Dendritic cell treated with granulocyte-macrophage colony-stimulating factor and Interleukin-4, amounts not matched to agents 40 ng/mL and 50 ng/mL, for 4 days (primary cell): ENCODE measurements around the gene ERGIC1.
A peak's percentile ranks its signal among the peaks of the same experiment; 100 is the strongest.

Experiments
- H3K27ac Mint-ChIP-seq: one replicate; pipeline ENCODE4 v1.8.0; 2022; ENCODE audit warnings: mild to moderate bottlenecking, mixed read lengths
- H3K27me3 Mint-ChIP-seq: one replicate; pipeline ENCODE4 v1.8.0; 2022; ENCODE audit warnings: mild to moderate bottlenecking, mixed read lengths
- H3K36me3 Mint-ChIP-seq: one replicate; pipeline ENCODE4 v1.8.0; 2022; ENCODE audit warnings: low read depth, mixed read lengths
- H3K4me1 Mint-ChIP-seq: one replicate; pipeline ENCODE4 v1.8.0; 2022; ENCODE audit warnings: low read depth, mixed read lengths
- H3K4me3 Mint-ChIP-seq: one replicate; pipeline ENCODE4 v1.8.0; 2022; ENCODE audit warnings: mild to moderate bottlenecking, moderate library complexity, mixed read lengths
- H3K9me3 Mint-ChIP-seq: one replicate; pipeline ENCODE4 v1.8.0; 2022; ENCODE audit warnings: mixed read lengths
- intact Hi-C: fragments of 100-400 bp; cut with micrococcal nuclease; formaldehyde crosslinking; loops from one replicate; pipeline ENCODE4 v1.15.0; 2022

The ERGIC1 gene

GRCh38 chr5:172795318-172795977, 38.6 kb upstream of the ERGIC1 start:
- Mint-ChIP-seq H3K27me3 (no peaks in the 10 kb centered on the region), H3K36me3 (peaks cover 6% of the 10 kb centered on the region), H3K9me3 (no peaks in the 10 kb centered on the region), H3K4me1 (peaks cover 93% of the 10 kb centered on the region), H3K4me3 (no peak overlapping the region), H3K27ac (peak overlapping the region; percentile 91)
- intact Hi-C loops, result no loop called here

- Mint-ChIP-seq H3K9me3 (no peaks in the 10 kb centered on the region), H3K36me3 (peaks cover 6% of the 10 kb centered on the region), H3K27ac (peak overlapping the region; percentile 95), H3K27me3 (no peaks in the 10 kb centered on the region), H3K4me1 (peaks cover 93% of the 10 kb centered on the region), H3K4me3 (no peak overlapping the region)
- intact Hi-C loops, result no loop called here
Observed at GRCh38 chr5:172796306-172796705, 37.7 kb upstream of the ERGIC1 start.

GRCh38 chr5:172797771-172798191, 36.3 kb upstream of the ERGIC1 start:
- H3K4me1 Mint-ChIP-seq, result peaks cover 93% of the 10 kb centered on the region
- no peaks in the 10 kb centered on the region for H3K9me3 Mint-ChIP-seq
- peak overlapping the region; percentile 95 for H3K27ac Mint-ChIP-seq
- peaks cover 6% of the 10 kb centered on the region for H3K36me3 Mint-ChIP-seq
- H3K4me3 Mint-ChIP-seq, result no peak overlapping the region
- no peaks in the 10 kb centered on the region for H3K27me3 Mint-ChIP-seq
- intact Hi-C loops, result loop anchor here (2.0 kb wide), 1 partner anchor 25 kb away; no protein-coding TSS in a partner anchor

DNA sequence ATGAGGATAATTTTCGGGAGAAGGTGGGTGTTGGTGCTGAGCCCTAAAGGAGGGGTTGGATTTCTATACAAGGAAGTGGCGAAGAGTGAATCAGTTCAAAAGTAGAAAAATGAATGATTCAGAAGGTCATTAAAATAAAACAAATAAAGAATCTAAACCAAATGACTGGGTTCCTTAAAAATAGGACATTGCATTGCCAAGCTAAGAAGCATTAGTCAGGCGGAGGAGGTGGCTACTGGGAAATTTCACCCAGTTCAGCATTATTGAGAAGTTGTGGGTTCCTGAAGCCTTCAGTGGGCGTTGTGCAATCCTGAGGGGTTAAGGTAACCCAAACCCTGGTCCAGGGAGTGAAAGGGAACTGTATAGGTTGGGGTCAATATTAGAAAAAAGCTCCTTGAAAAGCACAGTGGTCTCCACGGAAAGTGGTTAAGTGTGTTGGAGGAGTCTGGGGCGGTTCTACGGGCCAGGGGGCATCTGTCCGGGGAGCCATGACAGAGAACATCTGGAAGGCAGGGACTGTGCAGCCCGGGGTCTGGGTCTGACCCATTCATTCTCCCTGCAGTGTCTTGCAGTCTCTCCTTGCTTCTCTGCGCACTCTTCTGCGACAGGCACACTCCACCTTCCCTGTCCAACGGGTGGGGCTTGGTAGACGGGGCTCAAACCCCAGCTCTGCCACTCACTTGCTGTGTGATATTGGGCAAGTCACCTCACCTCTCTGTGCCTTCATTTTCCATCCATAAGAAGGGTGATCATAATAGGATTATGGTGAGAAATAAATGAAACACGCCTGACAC, 35.4 kb upstream of the ERGIC1 start:
- Mint-ChIP-seq H3K9me3 (no peaks in the 10 kb centered on the region), H3K27me3 (no peaks in the 10 kb centered on the region), H3K4me1 (peaks cover 88% of the 10 kb centered on the region), H3K27ac (peak overlapping the region; percentile 95), H3K36me3 (peaks cover 6% of the 10 kb centered on the region), H3K4me3 (peak overlapping the region; percentile 37)
- intact Hi-C loops, result loop anchor here (2.0 kb wide), 1 partner anchor 26 kb away; no protein-coding TSS in a partner anchor

DNA sequence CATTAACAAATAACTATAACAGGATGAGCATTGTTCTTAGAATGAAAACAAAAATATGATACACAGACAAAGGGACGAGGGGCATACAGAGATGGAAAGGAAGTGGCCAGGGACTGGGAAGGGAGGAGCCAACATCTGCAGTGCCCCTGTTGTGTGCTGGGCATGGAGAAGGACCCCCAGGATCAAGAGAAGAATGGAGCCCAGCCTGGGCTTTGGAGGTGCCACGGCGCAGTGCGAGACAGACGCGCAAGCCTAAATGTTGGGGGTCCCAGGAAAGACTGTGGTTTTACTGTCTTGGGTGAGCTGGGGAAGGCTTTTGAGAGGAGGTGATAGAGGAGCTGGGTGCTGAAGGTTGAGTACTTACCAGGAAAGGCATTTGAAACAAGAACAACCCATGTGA, 34.6 kb upstream of the ERGIC1 start:
- intact Hi-C loops, result loop anchor here (2.0 kb wide), 1 partner anchor 27 kb away; no protein-coding TSS in a partner anchor
- Mint-ChIP-seq H3K9me3 (no peaks in the 10 kb centered on the region), H3K27ac (peak overlapping the region; percentile 95), H3K4me3 (no peak overlapping the region), H3K4me1 (peaks cover 82% of the 10 kb centered on the region), H3K27me3 (no peaks in the 10 kb centered on the region), H3K36me3 (no peaks in the 10 kb centered on the region)

- intact Hi-C loops, result no loop called here
- Mint-ChIP-seq H3K27ac (peak overlapping the region; percentile 95), H3K36me3 (no peaks in the 10 kb centered on the region), H3K9me3 (no peaks in the 10 kb centered on the region), H3K27me3 (no peaks in the 10 kb centered on the region), H3K4me1 (peaks cover 82% of the 10 kb centered on the region), H3K4me3 (no peak overlapping the region)
Observed at GRCh38 chr5:172800088-172800551, 33.9 kb upstream of the ERGIC1 start.

DNA sequence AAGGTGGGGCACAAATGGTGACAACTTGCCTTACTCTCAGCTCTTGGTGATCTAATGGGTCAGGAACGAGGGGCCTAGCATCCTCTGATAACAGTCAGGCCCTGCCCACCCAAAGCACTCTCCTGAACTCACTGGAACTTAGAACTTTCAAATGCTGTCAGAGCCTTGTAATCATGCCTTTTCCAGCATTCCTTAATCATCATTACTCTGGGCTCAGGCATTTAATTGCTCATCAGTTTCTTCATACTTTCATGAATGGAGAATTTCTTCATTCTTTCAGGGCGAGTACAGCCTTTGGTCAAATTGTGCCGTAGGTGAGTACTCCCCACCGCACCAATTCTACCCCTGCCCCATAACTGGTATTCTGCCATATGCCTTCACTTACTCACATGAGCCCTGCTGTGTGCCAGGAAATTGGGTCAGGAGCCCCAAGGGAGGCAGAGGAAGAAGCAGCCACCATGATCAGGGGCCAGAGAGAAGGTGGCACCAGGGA, 32.8 kb upstream of the ERGIC1 start:
- Mint-ChIP-seq H3K36me3 (no peaks in the 10 kb centered on the region), H3K27ac (peak overlapping the region; percentile 95), H3K4me1 (peaks cover 86% of the 10 kb centered on the region), H3K4me3 (no peak overlapping the region), H3K27me3 (no peaks in the 10 kb centered on the region), H3K9me3 (no peaks in the 10 kb centered on the region)
- intact Hi-C loops, result no loop called here

GRCh38 chr5:172802112-172802511, 31.9 kb upstream of the ERGIC1 start:
- no peak overlapping the region for H3K4me3 Mint-ChIP-seq
- H3K36me3 Mint-ChIP-seq, result no peaks in the 10 kb centered on the region
- no peaks in the 10 kb centered on the region for H3K9me3 Mint-ChIP-seq
- H3K27ac Mint-ChIP-seq, result peak overlapping the region; percentile 95
- peaks cover 86% of the 10 kb centered on the region for H3K4me1 Mint-ChIP-seq
- intact Hi-C loops, result no loop called here
- no peaks in the 10 kb centered on the region for H3K27me3 Mint-ChIP-seq

DNA sequence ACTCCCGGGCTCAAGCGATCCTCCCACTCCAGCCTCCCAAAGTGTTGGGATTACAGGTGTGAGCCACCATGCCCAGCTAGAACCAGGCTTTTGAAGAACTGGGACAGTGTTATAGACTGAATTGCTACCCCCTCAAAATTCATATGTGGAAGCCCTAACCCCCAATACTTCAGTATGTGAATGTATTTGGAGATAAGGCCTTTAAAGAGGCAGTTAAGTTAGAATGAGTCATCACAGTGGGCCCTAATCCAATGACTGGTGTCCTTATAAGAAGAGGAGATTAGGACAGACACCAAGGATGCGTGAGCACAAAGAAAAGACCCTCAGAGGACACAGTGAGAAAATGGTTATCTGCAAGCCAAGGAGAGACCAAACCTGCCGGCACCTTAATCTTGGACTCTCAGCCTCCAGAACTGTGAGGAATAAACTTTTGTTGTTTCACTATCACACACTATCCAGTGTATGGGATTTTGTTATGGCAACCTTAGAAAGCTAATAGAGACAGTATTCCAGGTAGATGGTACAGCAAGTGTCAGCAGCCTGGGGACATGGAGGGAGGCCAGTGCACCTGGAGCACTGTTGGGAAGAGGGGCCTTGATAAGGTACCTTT, 31.4 kb upstream of the ERGIC1 start:
- H3K27me3 Mint-ChIP-seq, result no peaks in the 10 kb centered on the region
- no peak overlapping the region for H3K4me3 Mint-ChIP-seq
- H3K4me1 Mint-ChIP-seq, result peaks cover 86% of the 10 kb centered on the region
- intact Hi-C loops, result no loop called here
- peak overlapping the region; percentile 95 for H3K27ac Mint-ChIP-seq
- H3K9me3 Mint-ChIP-seq, result no peaks in the 10 kb centered on the region
- no peaks in the 10 kb centered on the region for H3K36me3 Mint-ChIP-seq

DNA sequence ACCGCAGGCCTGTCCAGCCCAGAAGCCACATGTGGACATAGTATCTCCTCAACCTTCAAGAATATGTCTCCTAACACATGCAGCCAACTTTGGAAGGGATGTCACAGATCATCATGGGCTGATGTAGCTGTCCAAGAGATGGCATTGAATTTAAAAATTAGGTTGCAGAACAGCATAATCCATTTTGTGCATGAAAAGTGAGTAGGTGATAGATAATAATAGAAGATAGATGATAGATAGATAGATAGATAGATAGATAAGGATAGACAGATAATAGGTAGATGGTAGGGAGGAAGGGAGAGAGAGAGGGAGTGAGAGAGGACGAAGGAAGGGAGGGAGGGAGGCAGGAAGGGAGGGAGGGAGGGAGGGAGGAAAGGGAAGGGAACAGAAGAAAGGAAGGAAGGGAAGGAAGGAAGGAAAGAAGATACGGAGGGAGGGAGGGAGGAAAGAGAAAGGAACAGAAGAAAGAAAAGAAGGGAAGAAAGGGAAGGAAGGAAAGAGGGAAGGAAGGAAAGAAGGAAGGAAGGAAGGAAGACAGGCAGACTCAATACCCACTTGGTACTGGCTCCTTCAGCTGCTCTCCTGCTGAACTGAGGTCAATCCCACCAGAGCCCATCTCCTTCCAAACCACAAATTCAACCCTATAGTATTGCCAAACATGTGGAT, 28.9 kb upstream of the ERGIC1 start:
- peaks cover 62% of the 10 kb centered on the region for H3K4me1 Mint-ChIP-seq
- H3K27me3 Mint-ChIP-seq, result no peaks in the 10 kb centered on the region
- peak overlapping the region; percentile 98 for H3K27ac Mint-ChIP-seq
- intact Hi-C loops, result no loop called here
- H3K4me3 Mint-ChIP-seq, result no peak overlapping the region
- no peaks in the 10 kb centered on the region for H3K36me3 Mint-ChIP-seq
- H3K9me3 Mint-ChIP-seq, result no peaks in the 10 kb centered on the region

DNA sequence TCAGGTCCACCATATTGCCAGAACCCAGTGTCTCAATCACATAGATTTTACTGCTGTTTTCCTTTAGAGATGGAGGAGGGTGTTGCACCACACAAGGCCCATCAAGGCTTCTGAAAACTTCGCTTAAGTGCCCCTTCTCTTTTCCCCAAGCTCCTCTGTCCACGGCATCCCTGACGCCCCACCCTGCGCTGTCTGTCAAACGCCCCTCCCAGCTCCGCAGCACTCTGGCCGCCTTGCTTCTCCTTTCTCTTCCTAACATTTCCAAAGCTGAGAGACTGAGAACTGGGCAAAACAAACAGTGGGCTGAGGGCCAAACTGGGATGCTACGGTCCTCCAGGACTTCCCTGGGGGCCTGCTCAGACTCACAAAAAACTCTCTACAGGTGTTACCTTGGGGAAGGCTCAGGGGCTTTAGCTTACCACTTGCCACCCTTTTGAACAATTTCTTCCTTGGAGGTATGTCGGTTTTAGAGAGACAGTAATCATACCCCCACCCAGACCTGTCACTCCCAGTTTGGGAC, 28.3 kb upstream of the ERGIC1 start:
- Mint-ChIP-seq H3K27me3 (no peaks in the 10 kb centered on the region), H3K27ac (peak overlapping the region; percentile 98), H3K4me1 (peaks cover 56% of the 10 kb centered on the region), H3K36me3 (no peaks in the 10 kb centered on the region), H3K9me3 (no peaks in the 10 kb centered on the region), H3K4me3 (peak overlapping the region; percentile 0)
- intact Hi-C loops, result no loop called here

GRCh38 chr5:172806897-172807672, 27.0 kb upstream of the ERGIC1 start:
- Mint-ChIP-seq H3K27ac (peak overlapping the region; percentile 98), H3K27me3 (no peaks in the 10 kb centered on the region), H3K4me1 (peaks cover 43% of the 10 kb centered on the region), H3K9me3 (no peaks in the 10 kb centered on the region), H3K4me3 (peak overlapping the region; percentile 78), H3K36me3 (no peaks in the 10 kb centered on the region)
- intact Hi-C loops, result loop anchor here (1.0 kb wide), 1 partner anchor 35 kb away; no protein-coding TSS in a partner anchor
